Raji (cell line): ENCODE results near the gene USP10.

ENCODE experiments used
- POLR2A ChIP-seq: IDR thresholded peaks from 2 replicates; pipeline ENCODE4 v1.6.1; 2011; ENCODE audit warnings: low read depth, low read length, control low read depth; ENCODE audit not compliant: insufficient read depth

Gene USP10

GRCh38 chr16:84761448-84762368 is 61.9 kb downstream of the USP10 start:
- TF ChIP-seq POLR2A = no peak

GRCh38 chr16:84763164-84763563 is 63.4 kb downstream of the USP10 start:
- TF ChIP-seq POLR2A = no peak

GRCh38 chr16:84763629-84764028 is 63.8 kb downstream of the USP10 start:
- no peak for TF ChIP-seq POLR2A

GRCh38 chr16:84764970-84765369 is 65.2 kb downstream of the USP10 start:
- TF ChIP-seq POLR2A = no peak

GRCh38 chr16:84765616-84766580 is 66.1 kb downstream of the USP10 start:
- TF ChIP-seq POLR2A = no peak

- no peak for TF ChIP-seq POLR2A
Observed at GRCh38 chr16:84766978-84767773, 67.4 kb downstream of the USP10 start.

GRCh38 chr16:84768061-84768807 is 68.4 kb downstream of the USP10 start:
- no peak for TF ChIP-seq POLR2A

- no peak for TF ChIP-seq POLR2A
Observed at GRCh38 chr16:84768808-84769197, 69.0 kb downstream of the USP10 start.

GRCh38 chr16:84769416-84769815 is 69.6 kb downstream of the USP10 start:
- TF ChIP-seq POLR2A = no peak

GRCh38 chr16:84773312-84773711 is 73.5 kb downstream of the USP10 start:
- TF ChIP-seq POLR2A = no peak

GRCh38 chr16:84774810-84775209 is 75.0 kb downstream of the USP10 start:
- TF ChIP-seq POLR2A = no peak

- TF ChIP-seq POLR2A = no peak
Observed at GRCh38 chr16:84775262-84775810, 75.5 kb downstream of the USP10 start.

GRCh38 chr16:84777435-84777834 is 77.6 kb downstream of the USP10 start:
- no peak for TF ChIP-seq POLR2A

- TF ChIP-seq POLR2A = no peak
Observed at GRCh38 chr16:84778720-84779119, 78.9 kb downstream of the USP10 start.
